Measurements from ENCODE around the gene ZMYND8. TPM values are rescaled to one million over a fixed set of nuclear protein-coding genes. Genes with fewer than 3 reads are reported as not detected.
"Not testable (repeated sequence)": the region's sequence is repeated elsewhere in the genome, so short reads cannot be mapped to it uniquely, and the experiment has no call there.

Gene ZMYND8
- polyA plus RNA-seq, 1 donor, result 18.6 TPM

- DNase-seq, result peak; percentile 33
Observed at GRCh38 chr20:47309806-47310426, 46.6 kb downstream of the ZMYND8 start.

- no peak for DNase-seq
Observed at GRCh38 chr20:47309394-47309793, 47.1 kb downstream of the ZMYND8 start.

GRCh38 chr20:47307569-47307968 is 48.9 kb downstream of the ZMYND8 start:
- not testable (repeated sequence) for DNase-seq

GRCh38 chr20:47306755-47307370 is 49.6 kb downstream of the ZMYND8 start:
- DNase-seq, result no peak

GRCh38 chr20:47306095-47306494 is 50.4 kb downstream of the ZMYND8 start:
- DNase-seq, result no peak

GRCh38 chr20:47305667-47306066 is 50.8 kb downstream of the ZMYND8 start:
- no peak for DNase-seq

- DNase-seq, result no peak
Observed at GRCh38 chr20:47304287-47304686, 52.2 kb downstream of the ZMYND8 start.

GRCh38 chr20:47303736-47304135 is 52.8 kb downstream of the ZMYND8 start:
- DNase-seq, result no peak

- no peak for DNase-seq
Observed at GRCh38 chr20:47300071-47300470, 56.4 kb downstream of the ZMYND8 start.

- DNase-seq, result no peak
Observed at GRCh38 chr20:47298624-47299023, 57.9 kb downstream of the ZMYND8 start.

- no peak for DNase-seq
Observed at GRCh38 chr20:47297746-47298145, 58.8 kb downstream of the ZMYND8 start.

- DNase-seq, result no peak
Observed at GRCh38 chr20:47296950-47297349, 59.5 kb downstream of the ZMYND8 start.

GRCh38 chr20:47295921-47296426 is 60.5 kb downstream of the ZMYND8 start:
- no peak for DNase-seq

GRCh38 chr20:47295129-47295813 is 61.2 kb downstream of the ZMYND8 start:
- DNase-seq, result no peak

- no peak for DNase-seq
Observed at GRCh38 chr20:47293631-47294030, 62.9 kb downstream of the ZMYND8 start.

- DNase-seq, result no peak
Observed at GRCh38 chr20:47292581-47292980, 63.9 kb downstream of the ZMYND8 start.

- DNase-seq, result no peak
Observed at GRCh38 chr20:47290666-47291430, 65.7 kb downstream of the ZMYND8 start.

GRCh38 chr20:47290008-47290407 is 66.5 kb downstream of the ZMYND8 start:
- no peak for DNase-seq

- no peak for DNase-seq
Observed at GRCh38 chr20:47289096-47289495, 67.4 kb downstream of the ZMYND8 start.

- not testable (repeated sequence) for DNase-seq
Observed at GRCh38 chr20:47288530-47288929, 68.0 kb downstream of the ZMYND8 start.

- no peak for DNase-seq
Observed at GRCh38 chr20:47287609-47288144, 68.8 kb downstream of the ZMYND8 start.

GRCh38 chr20:47286681-47287080 is 69.8 kb downstream of the ZMYND8 start:
- DNase-seq, result no peak

- DNase-seq, result no peak
Observed at GRCh38 chr20:47285189-47285588, 71.3 kb downstream of the ZMYND8 start.
